Testis (tissue), 3 donors: Measurements from ENCODE around the gene HOXB8. TPM values are rescaled to one million over a fixed set of nuclear protein-coding genes. Genes with fewer than 3 reads are reported as not detected.

ENCODE experiments used
- DNase-seq: peaks from one replicate; pipeline ENCODE4 v3.0.0-alpha.2; 2019
- H3K27ac ChIP-seq, 2 donors: fragments of 200-600 bp; sonication (generic); one replicate each; pipeline ENCODE4 v1.5.1; 2019
- H3K27me3 ChIP-seq: fragments of 200-600 bp; sonication (generic); one replicate; pipeline ENCODE4 v1.5.1; 2019
- H3K36me3 ChIP-seq: fragments of 200-600 bp; sonication (generic); one replicate; pipeline ENCODE4 v1.5.1; 2017; ENCODE audit warnings: low read depth; ENCODE audit errors: missing control alignments
- H3K4me1 ChIP-seq: fragments of 200-600 bp; sonication (generic); one replicate; pipeline ENCODE4 v1.5.1; 2019
- H3K4me3 ChIP-seq, 2 donors: fragments of 200-600 bp; sonication (generic); one replicate each; pipeline ENCODE4 v1.5.1; 2017 to 2019
- H3K9me3 ChIP-seq: fragments of 200-600 bp; sonication (generic); one replicate; pipeline ENCODE4 v1.5.1; 2017
- CTCF ChIP-seq, 3 experiments: fragments of 450-650 bp in 2 of 3; fragments of 200-600 bp in 1 of 3; sonication (generic) in 1 of 3; IDR thresholded peaks; one replicate each; pipeline ENCODE4 v1.5.1; 2016 to 2019; ENCODE audit warnings: antibody characterized with exemption in 3 of 3, mild to moderate bottlenecking in 2 of 3, moderate library complexity in 1 of 3
- POLR2A ChIP-seq: fragments of 450-650 bp; IDR thresholded peaks from one replicate; pipeline ENCODE4 v1.6.1; 2017; ENCODE audit warnings: antibody characterized with exemption, mild to moderate bottlenecking, moderate library complexity
- WGBS, 2 donors: methylation state at CpG; one replicate each; pipeline ENCODE4 v1.1.5; 2018; 5-methylcytosine and 5-hydroxymethylcytosine counted together
- intact Hi-C: fragments of 100-400 bp; cut with DNase I; formaldehyde crosslinking; loops from one replicate; pipeline ENCODE4 v1.15.1; 2023; ENCODE audit warnings: low total_unique reads
- microRNA counts, 2 donors: library from miRNA; unstranded; fragments of <30 nt; microRNA quantifications; one replicate each; lab custom pipeline; 2016
- microRNA-seq, 2 donors: library from miRNA; unstranded; fragments of <30 nt; microRNA quantifications; one replicate each; pipeline ENCODE4, GENCODE V29; 2016; ENCODE audit warnings: borderline number of aligned reads in 2 of 2, borderline replicate concordance in 1 of 2
- polyA plus RNA-seq: library from polyadenylated mRNA; stranded (reverse); fragments of 350-450 nt; fragmentation: Illumina TruSeq; extraction: RNeasy Lipid Tissue Mini Kit (QIAGEN cat#74804); gene quantifications from one replicate; pipeline ENCODE4 v1.2.3, GENCODE V29; 2014; ENCODE audit warnings: low read depth, low replicate concordance; ENCODE audit not compliant: insufficient read depth
- small RNA-seq, 2 donors: library from RNA; depleted of rRNA; stranded (forward); fragments of <200 nt; gene quantifications; one replicate each; pipeline ENCODE3, GENCODE V24; 2016
- total RNA-seq, 2 donors: library from RNA; depleted of rRNA; stranded (reverse); fragments of >200 nt; gene quantifications; one replicate each; pipeline ENCODE4 v1.2.3, GENCODE V29; 2016

HOXB8 gene
- total and polyA plus RNA-seq, 3 donors from 2014 or later, result 1.2 to 2.7 (median 2.0) TPM

- DNase-seq, result no peak
- Histone ChIP-seq H3K36me3 (no peaks in the 10 kb centered on the region), H3K4me3 (peak overlapping the region in 1 of 2 donors; percentile 50), H3K4me1 (no peaks in the 10 kb centered on the region), H3K27me3 (no peaks in the 10 kb centered on the region), H3K27ac (no peak overlapping the region), H3K9me3 (no peaks in the 10 kb centered on the region)
- no peak for TF ChIP-seq CTCF (IDR thresholded peaks at IDR 0.05)
- no peak for TF ChIP-seq POLR2A
- 43% methylated on average over 6 of the region's 6 CpGs for WGBS, 2 donors
- intact Hi-C loops, result no loop called here
These were observed 51.7 kb downstream of the HOXB8 start for GRCh38 chr17:48563385-48563838.

- H3K9me3 ChIP-seq, result no peaks in the 10 kb centered on the region
- intact Hi-C loops, result no loop called here
- no peaks in the 10 kb centered on the region for H3K4me1 ChIP-seq
- no peaks in the 10 kb centered on the region for H3K36me3 ChIP-seq
- H3K4me3 ChIP-seq, result no peak overlapping the region
- 54% methylated on average over 5 of the region's 5 CpGs for WGBS, 2 donors
- no peak overlapping the region for H3K27ac ChIP-seq
- no peak for DNase-seq
- H3K27me3 ChIP-seq, result no peaks in the 10 kb centered on the region
- TF ChIP-seq POLR2A, result no peak
- TF ChIP-seq CTCF (IDR thresholded peaks at IDR 0.05), result no peak
These were observed 52.2 kb downstream of the HOXB8 start for GRCh38 chr17:48562934-48563333.

MicroRNAs within 50 kb of the gene (microRNA counts, 767-probe panel; counts per million panel counts)
- microRNA hsa-miR-10a-5p (lab: Ali Mortazavi, UCI), result 152 to 3,588 counts per million in 2 donors

Small RNAs within 50 kb of the gene (microRNA-seq; reads per million reads assigned to microRNA genes)
- 0.69 to 1.4 reads per million in 2 donors for gene MIR196A1

Small RNAs within 50 kb of the gene (small RNA-seq; reads per million reads assigned to genes)
- 0 reads per million in 2 donors for gene MIR196A1

Other genes with a start within 250 kb of the HOXB8 start
- 10 to 100 TPM in 1 of 2 donors, 1 to 10 TPM in 1; 9.0 to 16.9 TPM for gene SKAP1, start 185.1 kb downstream of the HOXB8 start, total RNA-seq
- gene SKAP1, start 185.1 kb downstream of the HOXB8 start, polyA plus RNA-seq, result 34.1 TPM
- gene HOXB1, start 84.3 kb downstream of the HOXB8 start, total RNA-seq, result 1 to 10 TPM in 1 of 2 donors, not detected in 1; 1.1 TPM
- gene HOXB1, start 84.3 kb downstream of the HOXB8 start, polyA plus RNA-seq, result not detected
- 1 to 10 TPM; 1.8 to 3.3 TPM for gene HOXB2, start 70.2 kb downstream of the HOXB8 start, total RNA-seq
- gene HOXB2, start 70.2 kb downstream of the HOXB8 start, polyA plus RNA-seq, result 4.2 TPM
- 1 to 10 TPM; 1.6 to 1.8 TPM for gene HOXB4, start 36.9 kb downstream of the HOXB8 start, total RNA-seq
- gene HOXB4, start 36.9 kb downstream of the HOXB8 start, polyA plus RNA-seq, result 1.6 TPM
- gene HOXB3, start 25.1 kb downstream of the HOXB8 start, total RNA-seq, result 10 to 100 TPM in 1 of 2 donors, 1 to 10 TPM in 1; 9.2 to 10.6 TPM
- 11.4 TPM for gene HOXB3, start 25.1 kb downstream of the HOXB8 start, polyA plus RNA-seq
- gene HOXB5, start 21.5 kb downstream of the HOXB8 start, total RNA-seq, result under 1 TPM; 0.50 to 0.71 TPM
- 1.7 TPM for gene HOXB5, start 21.5 kb downstream of the HOXB8 start, polyA plus RNA-seq
- gene HOXB6, start 10.3 kb downstream of the HOXB8 start, total RNA-seq, result 1 to 10 TPM; 2.0 to 4.3 TPM
- gene HOXB6, start 10.3 kb downstream of the HOXB8 start, polyA plus RNA-seq, result 3.0 TPM
- gene HOXB7, start 4.3 kb downstream of the HOXB8 start, total RNA-seq, result 1 to 10 TPM; 2.8 to 3.2 TPM
- gene HOXB7, start 4.3 kb downstream of the HOXB8 start, polyA plus RNA-seq, result 4.4 TPM
- under 1 TPM; 0.31 to 0.94 TPM for gene HOXB9, start 11.1 kb upstream of the HOXB8 start, total RNA-seq
- gene HOXB9, start 11.1 kb upstream of the HOXB8 start, polyA plus RNA-seq, result 0.76 TPM
- not detected for gene PRAC1, start 107.2 kb upstream of the HOXB8 start, total RNA-seq
- not detected for gene PRAC1, start 107.2 kb upstream of the HOXB8 start, polyA plus RNA-seq
- gene PRAC2, start 107.9 kb upstream of the HOXB8 start, total RNA-seq, result 1 to 10 TPM; 2.6 to 3.2 TPM
- gene PRAC2, start 107.9 kb upstream of the HOXB8 start, polyA plus RNA-seq, result 0.86 TPM
- under 1 TPM in 1 of 2 donors, not detected in 1; 0.24 TPM for gene HOXB13, start 113.5 kb upstream of the HOXB8 start, total RNA-seq
- not detected for gene HOXB13, start 113.5 kb upstream of the HOXB8 start, polyA plus RNA-seq
- gene TTLL6, start 201.9 kb upstream of the HOXB8 start, total RNA-seq, result 10 to 100 TPM; 18.5 to 44.3 TPM
- gene TTLL6, start 201.9 kb upstream of the HOXB8 start, polyA plus RNA-seq, result 70.9 TPM
- 100 to 1,000 TPM; 117 to 153 TPM for gene CALCOCO2, start 215.7 kb upstream of the HOXB8 start, total RNA-seq
- gene CALCOCO2, start 215.7 kb upstream of the HOXB8 start, polyA plus RNA-seq, result 351 TPM